NCI-H1417 (cell line): Measurements from ENCODE around the gene TANC1.
A peak's percentile ranks its signal among the peaks of the same experiment; 100 is the strongest.

ENCODE experiments used
- DNase-seq, 3 experiments: peaks; one replicate each; lab custom pipeline; 2025; lab: John Stamatoyannopoulos, UW

Gene TANC1

GRCh38 chr2:158962074-158962473 lies 6.4 kb upstream of the TANC1 start:
- DNase-seq: no peak

DNA sequence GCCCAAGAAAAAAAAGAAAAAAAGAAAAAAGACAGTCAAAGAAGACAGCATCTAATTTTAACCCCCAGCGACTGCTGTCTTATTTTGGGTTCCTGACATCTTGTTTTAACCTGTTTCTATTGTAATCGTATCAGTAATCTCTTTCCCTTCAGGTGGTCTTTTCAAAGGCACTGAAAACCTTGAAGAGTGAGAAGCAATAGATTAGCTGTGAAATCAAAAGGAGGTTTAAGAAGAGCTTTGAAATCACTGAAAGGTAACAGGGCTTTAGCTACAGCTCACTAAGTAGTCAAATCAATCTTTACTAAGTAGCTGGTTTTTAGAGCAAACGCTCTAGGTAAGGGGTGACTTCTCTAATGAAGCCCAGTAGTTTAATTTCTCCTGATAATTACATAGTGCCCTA lies 5.4 kb upstream of the TANC1 start:
- DNase-seq: no peak

DNA sequence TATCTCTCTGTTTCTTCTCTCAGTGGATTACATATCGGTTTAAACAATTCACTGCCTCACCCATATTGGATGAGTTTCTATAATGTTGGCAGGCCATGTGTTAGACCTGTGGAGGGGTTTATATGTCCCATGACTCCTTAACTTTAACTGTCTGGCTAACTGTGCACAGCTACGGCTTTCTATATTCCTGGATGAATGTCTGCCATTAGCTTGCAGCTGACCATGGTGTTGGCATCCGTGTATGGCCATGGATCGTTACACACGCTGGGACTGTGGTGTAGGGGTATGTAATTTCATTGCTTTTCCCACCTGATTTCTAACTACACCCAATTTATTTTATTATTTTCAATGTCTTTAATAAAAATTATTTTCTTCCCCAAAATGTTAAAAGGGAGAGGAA lies 3.3 kb upstream of the TANC1 start:
- DNase-seq: no peak

DNA sequence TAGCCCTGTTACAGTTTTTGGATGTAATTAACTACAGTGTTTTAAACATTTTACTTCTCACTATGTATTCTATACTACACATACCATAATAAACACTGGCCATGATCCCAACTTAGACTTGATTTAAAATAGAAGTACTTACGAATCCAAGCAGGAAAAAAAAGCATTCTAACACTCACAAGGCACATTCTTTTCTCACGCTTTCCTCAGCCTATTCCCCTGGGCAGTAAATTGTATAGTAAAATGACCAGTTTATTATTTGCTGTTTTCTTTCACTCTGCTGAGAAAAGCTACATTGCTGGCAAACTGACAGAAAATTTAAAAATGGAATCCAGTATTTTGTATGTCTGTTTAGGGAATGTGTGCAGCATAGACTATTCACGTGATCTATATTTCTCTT lies 2.8 kb upstream of the TANC1 start:
- no peak for DNase-seq

DNA sequence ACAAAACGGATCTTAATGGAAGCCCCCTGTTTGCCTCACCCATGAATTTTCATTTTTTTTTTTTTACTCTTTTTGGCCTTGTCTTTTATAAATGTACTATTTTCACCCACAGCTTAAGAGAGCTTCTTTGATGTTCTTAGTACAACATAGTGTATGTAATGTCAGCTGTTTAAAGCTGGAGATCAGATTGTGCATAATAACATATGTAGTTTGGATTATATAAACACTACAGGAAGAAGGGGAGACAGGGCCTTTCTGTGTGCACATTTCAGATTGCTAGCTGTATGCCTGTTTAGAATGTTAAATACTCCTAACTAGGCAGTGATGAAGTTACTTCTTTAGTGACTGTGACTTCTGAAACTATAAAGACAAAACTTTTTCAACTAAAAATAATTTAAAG lies 2.1 kb upstream of the TANC1 start:
- no peak for DNase-seq

GRCh38 chr2:158967114-158967730 lies 1.2 kb upstream of the TANC1 start:
- no peak for DNase-seq

GRCh38 chr2:158967731-158968395 lies 577 bp upstream of the TANC1 start:
- peak in 2 of 3 experiments; percentile 29 to 54 for DNase-seq

- peak in 1 of 3 experiments; percentile 21 for DNase-seq
Observed at GRCh38 chr2:158969162-158969714, 798 bp downstream of the TANC1 start.

DNA sequence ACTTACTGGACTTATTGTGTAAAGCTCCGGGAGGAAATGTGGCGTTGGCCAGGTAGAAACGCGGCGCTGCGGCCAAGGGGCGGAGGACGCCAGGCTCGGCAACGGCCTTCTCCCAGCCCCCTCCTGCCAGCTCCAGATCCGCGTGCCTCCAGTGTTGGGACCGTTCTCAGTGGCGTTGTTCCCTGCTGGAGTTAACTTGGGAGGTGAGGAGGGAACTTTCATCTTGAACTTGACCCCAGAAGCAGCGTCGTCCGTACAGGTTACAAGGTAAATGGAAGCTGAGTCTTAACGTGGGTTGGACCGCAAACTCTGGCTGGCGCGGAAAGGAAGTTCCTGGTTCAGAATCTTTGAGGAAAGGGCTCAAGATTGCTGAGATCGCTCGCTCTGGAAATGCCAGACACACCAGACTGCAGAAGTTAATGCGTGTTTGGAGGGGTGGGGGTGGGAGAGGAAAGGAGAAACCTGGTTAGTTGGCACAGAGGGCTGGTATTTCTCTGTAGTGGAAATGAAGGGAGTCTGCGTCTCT lies 1.3 kb downstream of the TANC1 start:
- peak in 2 of 3 experiments; percentile 12 to 21 for DNase-seq

- peak in 1 of 3 experiments; percentile 12 for DNase-seq
Observed at GRCh38 chr2:158970241-158970751, 1.9 kb downstream of the TANC1 start.

DNA sequence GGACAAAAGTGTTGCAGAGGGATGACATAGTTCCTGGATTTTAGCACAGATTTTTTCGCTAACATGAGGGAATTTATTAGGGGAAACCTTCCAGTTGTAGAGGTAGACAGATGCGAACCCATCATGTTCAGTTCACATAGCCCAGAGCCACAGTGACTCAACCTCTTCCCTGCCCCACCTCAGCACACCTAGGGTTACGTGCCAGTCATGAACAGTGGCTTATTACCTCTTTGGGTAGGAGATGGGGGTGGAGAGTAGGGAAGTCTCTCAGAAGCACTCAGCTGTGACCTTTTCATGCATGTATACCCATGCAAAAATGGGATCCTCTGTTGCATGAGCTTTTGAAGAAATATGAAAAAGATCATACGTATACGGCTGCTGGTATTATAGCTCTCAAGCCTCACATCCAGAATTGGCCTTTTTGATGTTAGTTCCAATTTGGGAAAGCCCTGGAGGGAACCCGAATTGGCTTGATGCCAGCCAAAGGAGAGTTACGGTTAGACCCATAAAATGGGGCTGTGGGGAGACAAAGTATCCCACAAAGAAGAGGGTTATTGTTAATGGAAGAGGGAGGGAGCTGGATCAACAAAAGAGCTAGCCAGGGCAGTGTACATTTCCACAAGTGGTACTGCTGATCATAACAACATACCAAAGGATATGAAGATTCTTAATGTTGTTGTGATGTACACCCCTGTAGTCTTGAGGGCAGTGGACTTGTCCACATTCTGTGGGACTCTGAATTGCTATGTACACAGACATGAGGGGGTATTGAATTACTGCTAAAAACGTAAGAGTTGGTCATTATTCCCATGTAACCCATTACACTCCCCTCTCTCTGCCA lies 4.9 kb downstream of the TANC1 start:
- peak; percentile 38 to 88 (median 84) for DNase-seq

DNA sequence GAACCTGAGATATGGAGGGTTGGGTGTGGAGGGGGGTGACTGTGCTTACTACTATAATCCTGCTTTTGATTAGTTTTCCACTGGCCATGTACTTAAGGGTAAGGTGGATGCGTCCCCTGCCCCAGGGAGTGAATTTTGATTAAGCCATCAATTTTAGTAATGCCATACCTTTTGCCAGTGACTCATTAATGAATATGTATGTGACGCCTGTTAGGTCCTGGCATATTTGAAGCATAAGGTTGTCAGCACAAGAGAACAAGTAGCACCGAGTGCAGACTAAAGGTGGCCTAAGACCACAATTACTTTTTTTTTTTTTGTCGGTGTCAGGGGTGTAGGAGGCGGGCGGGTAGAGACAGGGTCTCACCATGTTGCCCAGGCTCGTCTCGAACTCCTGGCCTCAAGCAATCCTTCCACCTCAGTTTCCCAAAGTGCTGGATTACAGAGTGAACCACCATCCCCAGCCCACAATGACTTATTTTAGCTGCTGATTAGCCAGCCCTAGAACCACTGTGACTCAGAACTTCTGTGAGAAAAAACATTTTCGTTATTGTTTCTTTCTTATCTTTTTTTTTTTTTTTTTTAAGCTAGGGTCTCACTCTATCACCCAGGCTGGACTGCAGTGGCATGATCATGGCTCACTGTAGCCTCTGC lies 7.0 kb downstream of the TANC1 start:
- no peak for DNase-seq

DNA sequence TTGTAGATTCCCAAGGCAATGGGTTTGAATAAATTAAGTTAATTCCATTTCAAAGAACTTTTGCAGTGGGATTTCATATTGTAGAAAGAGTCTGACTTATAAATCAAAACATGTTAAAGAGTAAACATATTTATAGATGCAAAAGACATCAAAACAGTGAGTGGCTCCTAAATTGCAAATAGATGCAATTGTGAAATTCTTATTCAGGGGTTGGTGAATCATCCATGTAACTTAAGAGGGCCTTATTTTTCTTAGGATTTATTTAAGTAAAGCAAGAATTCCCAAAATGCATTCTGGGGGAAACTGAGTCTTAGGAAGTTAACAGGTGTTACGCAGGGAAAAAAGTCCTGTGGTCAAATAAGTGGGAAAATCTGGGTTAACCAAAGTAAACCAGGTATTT lies 11.3 kb downstream of the TANC1 start:
- DNase-seq: no peak

DNA sequence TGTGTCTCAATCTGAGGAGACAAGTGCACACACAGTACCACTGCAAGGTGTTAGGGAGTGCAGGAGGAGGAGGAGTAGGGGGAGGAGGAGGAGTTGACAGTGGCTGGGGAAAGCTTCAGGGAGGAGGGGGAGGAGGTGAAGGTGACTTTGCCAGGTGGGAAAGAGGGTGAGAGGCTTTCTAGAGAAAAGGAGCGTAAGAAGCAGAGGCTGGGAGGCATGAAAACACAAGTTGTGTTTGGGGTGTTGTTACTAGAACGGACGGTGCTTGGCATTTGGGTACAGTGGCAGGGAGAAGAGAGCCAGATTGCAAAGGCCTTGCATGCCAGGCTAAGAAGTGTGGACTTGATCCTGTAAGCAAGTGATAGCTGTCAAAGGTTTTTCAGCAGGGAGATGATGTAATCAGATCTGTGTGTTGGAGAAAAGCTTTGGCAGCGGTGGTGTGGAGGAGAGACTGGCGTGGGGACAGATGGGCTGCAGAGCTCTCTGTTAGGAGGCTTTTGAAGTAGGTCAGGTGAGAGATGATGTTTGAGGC lies 16.2 kb downstream of the TANC1 start:
- DNase-seq: peak in 1 of 3 experiments; percentile 51

- peak in 1 of 3 experiments; percentile 38 for DNase-seq
Observed at GRCh38 chr2:158988501-158988900, 20.1 kb downstream of the TANC1 start.

- DNase-seq: no peak
Observed at GRCh38 chr2:158989165-158989564, 20.7 kb downstream of the TANC1 start.

GRCh38 chr2:158990397-158991214 lies 22.2 kb downstream of the TANC1 start:
- DNase-seq: no peak

GRCh38 chr2:158993030-158993429 lies 24.6 kb downstream of the TANC1 start:
- no peak for DNase-seq

GRCh38 chr2:158993721-158994587 lies 25.5 kb downstream of the TANC1 start:
- no peak for DNase-seq
